HepG2 (cell line): ENCODE results near the gene SLC4A11. TPM values are rescaled to one million over a fixed set of nuclear protein-coding genes. Genes with fewer than 3 reads are reported as not detected.
A peak's percentile ranks its signal among the peaks of the same experiment; 100 is the strongest.

ENCODE experiments used
- ATAC-seq: fragments of 200-7000 bp; cut with Tn5 transposase; 3 replicates; pipeline ENCODE4 v1.9.1; 2020; ENCODE audit warnings: mild to moderate bottlenecking, moderate library complexity
- BruUV-seq: library from RNA; stranded (reverse); fragments of 400-500 nt; replicated peaks from 2 replicates; lab custom pipeline; 2021; lab: Mats Ljungman, UMichigan
- CTCF ChIA-PET: fragments of 300-600 bp; formaldehyde crosslinking; extraction: SDS; loops from one replicate; lab custom pipeline; 2021; ENCODE audit warnings: low total read pairs, inconsistent platforms, low intra/inter-chr PET ratio; lab: Yijun Ruan, JAX
- POLR2A ChIA-PET: fragments of 350-600 bp; sonication (Branson Sonifier 250); formaldehyde crosslinking; loops from one replicate; lab custom pipeline; 2020; ENCODE audit warnings: antibody characterized with exemption, inconsistent platforms; lab: Yijun Ruan, JAX
- DNase-seq: peaks from one replicate; pipeline ENCODE4 v3.0.0-alpha.2; 2015; ENCODE audit warnings: low spot score
- FAIRE-seq: peaks from 3 replicates; lab custom pipeline; 2011; peaks lifted over from hg19 to GRCh38; lab: Jason Lieb, UNC
- H2AFZ ChIP-seq: one replicate; pipeline ENCODE4 v1.6.1; 2011; ENCODE audit warnings: low read length, inconsistent platforms
- H3K27ac ChIP-seq: fragments of 300-600 bp; 3 replicates; pipeline ENCODE4 v1.8.0; 2011; ENCODE audit warnings: mixed run types, mild to moderate bottlenecking, mixed read lengths, low read length, inconsistent platforms; ENCODE audit not compliant: insufficient read depth; ENCODE audit errors: extremely low read length
- H3K27me3 ChIP-seq, 2 experiments: fragments of 200-600 bp in 1 of 2; 2 replicates in 1 of 2; 3 replicates in 1 of 2; pipeline versions ENCODE4 v1.6.0 to v1.8.0; 2011; ENCODE audit warnings: low read length in 2 of 2, mild to moderate bottlenecking in 2 of 2, moderate library complexity in 2 of 2, inconsistent platforms in 1 of 2; ENCODE audit not compliant: insufficient read depth in 2 of 2, control insufficient read depth in 1 of 2
- H3K36me3 ChIP-seq, 2 experiments: fragments of 200-600 bp in 1 of 2; replicated peaks in 1 of 2; 2 replicates in 1 of 2; 3 replicates in 1 of 2; pipeline versions ENCODE4 v1.5.1 to v1.8.0; 2011; ENCODE audit warnings: low read length in 2 of 2, inconsistent platforms in 1 of 2; ENCODE audit not compliant: insufficient read depth in 2 of 2, control insufficient read depth in 1 of 2
- H3K4me1 ChIP-seq: 2 replicates; pipeline ENCODE4 v1.5.1; 2012; ENCODE audit warnings: low read length, inconsistent platforms; ENCODE audit not compliant: insufficient read depth
- H3K4me2 ChIP-seq: 2 replicates; pipeline ENCODE4 v1.6.0; 2011; ENCODE audit warnings: low read depth, low read length, inconsistent platforms
- H3K4me3 ChIP-seq, 3 experiments: fragments of 200-600 bp in 1 of 3; sonication (generic), shearing (Covaris generic) in 1 of 3; replicated peaks in 1 of 3; 2 replicates each; pipeline ENCODE4 v1.5.1; 2011 to 2016; ENCODE audit warnings: low read length in 3 of 3, inconsistent platforms in 2 of 3, low read depth in 2 of 3, mild to moderate bottlenecking in 2 of 3, control low read depth in 1 of 3, mixed read lengths in 1 of 3; ENCODE audit not compliant: insufficient read depth in 1 of 3
- H3K79me2 ChIP-seq: one replicate; pipeline ENCODE4 v1.6.1; 2011; ENCODE audit warnings: low read length, inconsistent platforms; ENCODE audit not compliant: insufficient read depth
- H3K9ac ChIP-seq: 2 replicates; pipeline ENCODE4 v1.6.0; 2011; ENCODE audit warnings: mild to moderate bottlenecking, low read depth, low read length, inconsistent platforms; ENCODE audit not compliant: insufficient read depth
- H3K9me3 ChIP-seq: 2 replicates; pipeline ENCODE4 v1.5.1; 2012; ENCODE audit warnings: mild to moderate bottlenecking, low read length
- H4K20me1 ChIP-seq: 2 replicates; pipeline ENCODE4 v1.6.0; 2011; ENCODE audit warnings: inconsistent platforms, mild to moderate bottlenecking, low read length, moderate library complexity; ENCODE audit not compliant: insufficient read depth
- FOXJ3 ChIP-seq: sonication (generic); formaldehyde crosslinking; IDR thresholded peaks from 2 replicates; pipeline ENCODE4 v1.4.0; 2020; ENCODE audit warnings: missing genetic modification reagents, mild to moderate bottlenecking, borderline replicate concordance
- MNT ChIP-seq: fragments of 450-650 bp; IDR thresholded peaks from 2 replicates; pipeline ENCODE4 v1.6.1; 2016
- MTF2 ChIP-seq: sonication (generic); formaldehyde crosslinking; IDR thresholded peaks from 2 replicates; pipeline ENCODE4 v1.5.0; 2020; ENCODE audit warnings: missing genetic modification reagents, borderline replicate concordance
- NFRKB ChIP-seq: fragments of 450-650 bp; IDR thresholded peaks from 2 replicates; pipeline ENCODE4 v1.6.1; 2017
- NONO ChIP-seq, 2 experiments: fragments of 450-650 bp in 1 of 2; sonication (generic) in 1 of 2; formaldehyde crosslinking in 1 of 2; IDR thresholded peaks in 1 of 2; conservative IDR thresholded peaks in 1 of 2; 2 replicates each; pipeline versions ENCODE4 v1.6.1 to v1.8.0; 2017 to 2022; ENCODE audit warnings: mild to moderate bottlenecking in 1 of 2, missing genetic modification reagents in 1 of 2, moderate library complexity in 1 of 2
- SRF ChIP-seq: IDR thresholded peaks from 2 replicates; pipeline ENCODE4 v1.6.1; 2011; ENCODE audit warnings: mild to moderate bottlenecking, low read depth, low read length, moderate library complexity
- STAG1 ChIP-seq: sonication (generic); formaldehyde crosslinking; IDR thresholded peaks from 2 replicates; pipeline ENCODE4 v1.4.0; 2020; ENCODE audit warnings: missing genetic modification reagents
- TBX3 ChIP-seq: fragments of 450-650 bp; IDR thresholded peaks from 2 replicates; pipeline ENCODE4 v1.6.1; 2017; ENCODE audit warnings: antibody characterized with exemption, mild to moderate bottlenecking, inconsistent platforms, borderline replicate concordance
- ZBTB14 ChIP-seq: sonication (generic); formaldehyde crosslinking; IDR thresholded peaks from 2 replicates; pipeline ENCODE4 v1.4.0; 2020; ENCODE audit warnings: missing genetic modification reagents
- ZNF274 ChIP-seq: sonication (generic); formaldehyde crosslinking; IDR thresholded peaks from 2 replicates; pipeline ENCODE4 v1.5.1; 2020; ENCODE audit warnings: mild to moderate bottlenecking, missing genetic modification reagents
- ZNF326 ChIP-seq: sonication (generic); formaldehyde crosslinking; IDR thresholded peaks from 2 replicates; pipeline ENCODE4 v1.4.0; 2020; ENCODE audit warnings: missing genetic modification reagents, borderline replicate concordance
- ZNF556 ChIP-seq: sonication (generic); formaldehyde crosslinking; IDR thresholded peaks from 2 replicates; pipeline ENCODE4 v1.4.0; 2020; ENCODE audit warnings: mild to moderate bottlenecking, missing genetic modification reagents, borderline replicate concordance
- ZNF639 ChIP-seq: conservative IDR thresholded peaks from 2 replicates; pipeline ENCODE4 v1.6.1; 2018; ENCODE audit warnings: missing genetic modification reagents
- ZNF672 ChIP-seq: sonication (generic); formaldehyde crosslinking; IDR thresholded peaks from 2 replicates; pipeline ENCODE4 v1.8.1; 2022; ENCODE audit warnings: missing genetic modification reagents
- ZNF841 ChIP-seq: sonication (generic); formaldehyde crosslinking; IDR thresholded peaks from 2 replicates; pipeline ENCODE4 v1.8.1; 2023; ENCODE audit warnings: missing genetic modification reagents, borderline replicate concordance
- WGBS: methylation state at CpG from one replicate; pipeline ENCODE4 v1.1.6; 2017; ENCODE audit warnings: low lambda C conversion rate; 5-methylcytosine and 5-hydroxymethylcytosine counted together
- in situ Hi-C: cut with HindIII; loops from 2 replicates; pipeline ENCODE4 v1.10.0; 2017; ENCODE audit warnings: low pct_unique_long_range_greater_than_20kb; ENCODE audit not compliant: extremely low pct_ligation_motif_present
- intact Hi-C: fragments of 100-400 bp; cut with micrococcal nuclease; formaldehyde crosslinking; loops from one replicate; pipeline ENCODE4 v1.10.0; 2022; ENCODE audit not compliant: unreplicated experiment
- polyA plus RNA-seq, 8 experiments: library from polyadenylated mRNA; depleted of rRNA in 3 of 8; stranded (reverse) in 7 of 8; unstranded in 1 of 8; fragments of >200 nt; fragmentation: Illumina TruSeq in 4 of 8; extraction: Trizol in 4 of 8; gene quantifications; 2 replicates each; pipeline versions ENCODE4 v1.2.1 to v1.2.3, GENCODE V29; 2011 to 2016; ENCODE audit warnings: low read depth in 4 of 8, missing spikeins in 1 of 8, mixed read lengths in 1 of 8; ENCODE audit not compliant: insufficient read depth in 1 of 8
- total RNA-seq, 5 experiments: library from RNA; depleted of rRNA; stranded (reverse); fragments of >200 nt; fragmentation: Illumina TruSeq; extraction: Trizol; gene quantifications; 2 replicates each; pipeline ENCODE4 v1.2.3, GENCODE V29; 2016; ENCODE audit warnings: low read depth in 1 of 5
- TF ChIP-seq, protein P1 (sequence below): IDR thresholded peaks from 2 replicates; pipeline ENCODE4 v1.6.1; 2016; ENCODE audit warnings: low read depth

Gene SLC4A11
- total and polyA plus RNA-seq, 2 of the 13 experiments (the other 11 are each of a cell fraction or from before 2014, with no cell fraction given): 3.9 to 27.0 TPM

GRCh38 chr20:3238616-3239025 is 369 bp downstream of the SLC4A11 start (continued):
- no peak for TF ChIP-seq ZNF639 (CRISPR knock-in tag)
- no peak for TF ChIP-seq FOXJ3 (CRISPR knock-in tag)
- no peak for TF ChIP-seq STAG1 (CRISPR knock-in tag)
- TF ChIP-seq, all 625 proteins: peak for 48

GRCh38 chr20:3237958-3238615 is 903 bp downstream of the SLC4A11 start:
- H3K9ac ChIP-seq: peak overlapping the region; percentile 57; the same call in 1 of the 2 replicates
- intact Hi-C loops: loop anchor here (1.0 kb wide), 1 partner anchor 34 kb away; the partner anchor contains the start of gene DDRGK1
- no peaks in the 10 kb centered on the region; a peak in 2 of 5 replicates for H3K36me3 ChIP-seq
- H3K4me3 ChIP-seq: peak overlapping the region; percentile 59 to 83 (median 83)
- CTCF ChIA-PET: interaction anchor here (1.7 to 1.8 kb wide), 2 partner anchors 12 to 19 kb away, joined by 5 to 6 read pairs; no protein-coding TSS in a partner anchor
- no peaks in the 10 kb centered on the region for H3K79me2 ChIP-seq
- no peak overlapping the region for H3K27ac ChIP-seq
- in situ Hi-C loops: no loop called here
- no peak overlapping the region for H2AFZ ChIP-seq
- H4K20me1 ChIP-seq: no peaks in the 10 kb centered on the region
- no peak for DNase-seq
- no peaks in the 10 kb centered on the region for H3K9me3 ChIP-seq
- BruUV-seq: no TSS peak
- POLR2A ChIA-PET: interaction anchor here (0.8 to 2.7 kb wide), 5 partner anchors 9 to 22 kb away, joined by 3 to 20 read pairs (median 9); no protein-coding TSS in a partner anchor
- peaks cover 66% of the 10 kb centered on the region for H3K4me1 ChIP-seq
- FAIRE-seq: no peak
- 29% methylated on average over 56 of the region's 59 CpGs for WGBS
- H3K27me3 ChIP-seq: peaks cover 6 to 40% of the 10 kb centered on the region in 2 experiments
- peak overlapping the region; percentile 84 for H3K4me2 ChIP-seq
- peak; percentile 8 for ATAC-seq
- TF ChIP-seq NONO (IDR thresholded peaks at IDR 0.05) (no peak), NONO (CRISPR knock-in tag; conservative IDR thresholded peaks at IDR 0.05) (no peak), ZNF326 (CRISPR knock-in tag) (no peak), NFRKB (no peak), ZNF274 (CRISPR knock-in tag) (no peak), ZNF556 (CRISPR knock-in tag) (no peak), ZBTB14 (CRISPR knock-in tag) (no peak), ZNF841 (CRISPR knock-in tag) (no peak), TBX3 (no peak), SRF (no peak), MTF2 (CRISPR knock-in tag) (0 out of 2 replicates have a peak, but pooled peaks have one; percentile 79), MNT (no peak), ZNF672 (CRISPR knock-in tag) (no peak)
- TF ChIP-seq, protein P1, sequence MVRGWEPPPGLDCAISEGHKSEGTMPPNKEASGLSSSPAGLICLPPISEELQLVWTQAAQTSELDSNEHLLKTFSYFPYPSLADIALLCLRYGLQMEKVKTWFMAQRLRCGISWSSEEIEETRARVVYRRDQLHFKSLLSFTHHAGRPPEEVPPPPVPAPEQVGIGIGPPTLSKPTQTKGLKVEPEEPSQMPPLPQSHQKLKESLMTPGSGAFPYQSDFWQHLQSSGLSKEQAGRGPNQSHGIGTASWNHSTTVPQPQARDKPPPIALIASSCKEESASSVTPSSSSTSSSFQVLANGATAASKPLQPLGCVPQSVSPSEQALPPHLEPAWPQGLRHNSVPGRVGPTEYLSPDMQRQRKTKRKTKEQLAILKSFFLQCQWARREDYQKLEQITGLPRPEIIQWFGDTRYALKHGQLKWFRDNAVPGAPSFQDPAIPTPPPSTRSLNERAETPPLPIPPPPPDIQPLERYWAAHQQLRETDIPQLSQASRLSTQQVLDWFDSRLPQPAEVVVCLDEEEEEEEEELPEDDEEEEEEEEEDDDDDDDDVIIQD: no peak
